SK-N-MC (cell line): ENCODE measurements around the gene KLF8.
"Not testable (repeated sequence)": the region's sequence is repeated elsewhere in the genome, so short reads cannot be mapped to it uniquely, and the experiment has no call there.

Experiments
- DNase-seq: peaks from one replicate; pipeline ENCODE4 v3.0.0-alpha.2; 2011; ENCODE audit warnings: low read depth, low spot score
- H3K27ac ChIP-seq: fragments of 200-600 bp; sonication (generic); 2 replicates; pipeline ENCODE4 v1.5.1; 2016; ENCODE audit warnings: mixed run types
- H3K36me3 ChIP-seq: fragments of 200-600 bp; sonication (generic); 2 replicates; pipeline ENCODE4 v1.6.1; 2017; ENCODE audit warnings: antibody characterized with exemption, low read length, mixed read lengths; ENCODE audit not compliant: insufficient read depth
- H3K4me3 ChIP-seq: fragments of 200-600 bp; sonication (generic); 2 replicates; pipeline ENCODE4 v1.5.1; 2016
- H3K9ac ChIP-seq: fragments of 200-600 bp; sonication (generic); 2 replicates; pipeline ENCODE4 v1.8.0; 2017; ENCODE audit warnings: mixed run types, mixed read lengths; ENCODE audit not compliant: insufficient read length
- H3K9me3 ChIP-seq: fragments of 200-600 bp; sonication (generic); 2 replicates; pipeline ENCODE4 v1.6.1; 2017; ENCODE audit warnings: low read depth, mild to moderate bottlenecking, antibody characterized with exemption, low read length, moderate library complexity, mixed read lengths
- EZH2 ChIP-seq: fragments of 200-600 bp; sonication (generic); IDR thresholded peaks from one replicate; pipeline ENCODE4 v1.6.1; 2017; ENCODE audit warnings: antibody characterized with exemption
- FOXP2 ChIP-seq: optimal IDR thresholded peaks from 2 replicates; pipeline ENCODE3; 2011; ENCODE audit warnings: mild to moderate bottlenecking, moderate library complexity; ENCODE audit not compliant: insufficient read depth; ENCODE audit errors: extremely low read length, control extremely low read depth
- POLR2AphosphoS5 ChIP-seq: IDR thresholded peaks from 2 replicates; pipeline ENCODE4 v1.6.1; 2012; ENCODE audit warnings: mild to moderate bottlenecking, low read depth, low read length, borderline replicate concordance

Gene KLF8

DNA sequence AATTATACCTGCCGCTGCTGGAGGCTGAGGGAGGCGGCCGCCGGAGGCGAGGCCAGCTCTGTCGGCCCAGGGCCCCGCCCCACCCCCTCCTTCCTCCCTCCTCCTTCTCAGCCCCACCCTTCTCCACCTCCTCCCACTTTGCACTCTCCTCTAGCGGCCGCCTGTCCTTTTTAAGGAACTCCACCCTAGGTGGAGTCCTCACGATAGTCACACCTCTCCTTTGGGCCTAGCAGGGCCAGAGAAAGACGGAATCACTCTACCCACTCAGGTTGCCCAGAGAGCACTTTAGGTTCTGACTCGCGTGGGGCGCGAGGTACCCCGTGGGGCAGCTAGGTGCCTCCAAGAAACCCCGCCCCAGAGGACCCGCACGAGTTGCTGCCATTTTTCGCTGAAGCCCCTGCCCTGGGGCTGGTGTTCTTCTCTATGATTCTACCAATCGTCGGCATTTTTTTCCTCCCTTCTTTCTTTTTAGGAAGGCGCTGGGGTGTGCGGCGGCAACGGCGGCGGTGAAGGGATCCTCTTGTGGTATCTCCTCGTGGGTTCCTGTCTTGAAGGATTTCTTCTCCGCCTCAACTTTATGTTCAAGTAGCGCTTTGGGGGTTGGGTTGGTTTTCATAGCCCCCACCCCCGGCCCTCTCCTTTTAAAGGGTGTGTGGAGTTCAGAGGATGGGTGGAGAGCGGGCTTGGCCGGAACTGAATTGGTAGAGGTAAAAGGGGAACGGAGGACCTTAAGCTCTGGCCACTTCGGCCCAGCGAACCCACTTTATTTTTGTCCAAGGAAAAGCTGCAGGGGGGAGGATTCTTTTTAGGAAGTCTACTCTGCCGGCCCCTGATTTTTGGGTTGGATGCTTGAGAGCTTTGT lies at the start of gene KLF8:
Gene KLF8, plus strand, starts transcription at position 136 of the 862 bp plus-strand sequence. CDS start 979 bp downstream, outside the sequence.
- Histone ChIP-seq H3K4me3 (no peak within 1 kb of the TSS), H3K27ac (no peak within 1 kb of the TSS), H3K9me3 (no peaks in the 10 kb centered on the region), H3K9ac (no peak within 1 kb of the TSS), H3K36me3 (no peaks in the 10 kb centered on the region)
- TF ChIP-seq EZH2 (no peak), FOXP2 (no peak), POLR2AphosphoS5 (no peak)
- DNase-seq = no peak

- H3K4me3 ChIP-seq, H3K36me3 ChIP-seq, H3K27ac ChIP-seq, DNase-seq, H3K9me3 ChIP-seq, H3K9ac ChIP-seq: not testable (repeated sequence)
These were observed 25.2 kb upstream of the KLF8 start for GRCh38 chrX:56206945-56207344.

- DNase-seq = no peak
- Histone ChIP-seq H3K4me3 (no peak overlapping the region), H3K9me3 (no peaks in the 10 kb centered on the region), H3K36me3 (no peaks in the 10 kb centered on the region), H3K27ac (no peak overlapping the region), H3K9ac (no peak overlapping the region)
- TF ChIP-seq FOXP2 (no peak), EZH2 (no peak), POLR2AphosphoS5 (no peak)
These were observed 20.5 kb upstream of the KLF8 start for GRCh38 chrX:56211701-56212100.

DNA sequence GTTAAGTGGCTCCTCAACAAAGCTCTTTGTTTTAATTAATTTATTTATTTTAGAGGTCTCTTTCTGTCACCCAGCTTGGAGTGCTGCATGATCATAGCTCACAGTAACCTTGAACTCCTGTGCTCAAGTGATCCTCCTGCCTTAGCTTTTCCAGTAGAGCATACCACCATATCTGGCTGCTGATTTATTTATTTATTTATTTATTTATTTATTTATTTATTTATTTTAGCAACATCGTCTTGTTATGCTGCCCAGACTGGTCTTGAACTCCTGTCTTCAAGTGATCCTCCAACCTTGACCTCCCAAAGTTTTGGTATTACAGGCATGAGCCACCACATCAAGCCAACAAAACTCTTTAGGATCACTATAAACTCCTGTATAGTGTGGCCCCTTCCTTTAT lies 15.8 kb upstream of the KLF8 start:
- Histone ChIP-seq H3K4me3 (no peak overlapping the region), H3K27ac (no peak overlapping the region), H3K36me3 (no peaks in the 10 kb centered on the region), H3K9me3 (no peaks in the 10 kb centered on the region), H3K9ac (no peak overlapping the region)
- no peak for TF ChIP-seq POLR2AphosphoS5
- no peak for TF ChIP-seq FOXP2
- no peak for DNase-seq

GRCh38 chrX:56219700-56220099 lies 12.5 kb upstream of the KLF8 start:
- Histone ChIP-seq H3K27ac (no peak overlapping the region), H3K9me3 (no peaks in the 10 kb centered on the region), H3K4me3 (no peak overlapping the region), H3K9ac (no peak overlapping the region), H3K36me3 (no peaks in the 10 kb centered on the region)
- no peak for DNase-seq
- TF ChIP-seq POLR2AphosphoS5 (no peak), EZH2 (no peak), FOXP2 (no peak)

DNA sequence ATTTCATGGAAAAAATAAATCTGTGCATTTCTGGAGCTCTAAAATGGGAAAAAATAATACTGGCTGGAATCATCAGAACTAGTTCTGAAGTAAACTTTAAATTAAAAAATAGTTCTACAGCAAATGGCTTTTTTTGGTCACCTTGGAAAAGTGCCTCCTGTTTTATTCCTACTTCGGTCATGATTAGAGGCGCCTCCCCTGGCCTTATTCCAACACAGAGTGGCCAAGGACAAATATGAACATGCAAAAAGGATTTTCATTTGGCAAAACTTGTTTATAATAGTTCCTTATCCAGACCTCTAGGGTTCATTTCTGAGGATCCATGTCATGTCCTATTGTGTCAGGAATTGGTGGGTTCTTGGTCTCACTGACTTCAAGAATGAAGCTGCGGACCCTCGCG lies 11.1 kb upstream of the KLF8 start:
- H3K4me3 ChIP-seq = no peak overlapping the region
- H3K9me3 ChIP-seq = no peaks in the 10 kb centered on the region
- no peaks in the 10 kb centered on the region for H3K36me3 ChIP-seq

GRCh38 chrX:56222473-56223000 lies 9.6 kb upstream of the KLF8 start:
- H3K9ac ChIP-seq = no peak overlapping the region
- H3K27ac ChIP-seq = no peak overlapping the region
- H3K4me3 ChIP-seq = no peak overlapping the region
- no peak for TF ChIP-seq POLR2AphosphoS5
- no peak for TF ChIP-seq EZH2
- no peak for TF ChIP-seq FOXP2
- no peak for DNase-seq
- no peaks in the 10 kb centered on the region for H3K9me3 ChIP-seq
- H3K36me3 ChIP-seq = no peaks in the 10 kb centered on the region

More for the DNA sequence above, 11.1 kb upstream of the KLF8 start:
- Histone ChIP-seq H3K27ac (no peak overlapping the region), H3K9ac (no peak overlapping the region)
- TF ChIP-seq FOXP2 = no peak
- no peak for TF ChIP-seq POLR2AphosphoS5
- no peak for TF ChIP-seq EZH2
- no peak for DNase-seq

GRCh38 chrX:56226980-56227379 lies 5.2 kb upstream of the KLF8 start:
- no peaks in the 10 kb centered on the region for H3K9me3 ChIP-seq
- H3K4me3 ChIP-seq = no peak overlapping the region
- no peak for DNase-seq
- H3K9ac ChIP-seq = no peak overlapping the region
- no peaks in the 10 kb centered on the region for H3K36me3 ChIP-seq
- H3K27ac ChIP-seq = no peak overlapping the region
- TF ChIP-seq FOXP2 (no peak), EZH2 (no peak), POLR2AphosphoS5 (no peak)
